Stimulated activated CD8-positive, alpha-beta memory T cell treated with anti-CD3 and anti-CD28 coated beads, Interleukin-15, amount 100 ng/mL, for 24 hours (primary cell): ENCODE data around the gene KREMEN2.

Source experiments
- DNase-seq: peaks from one replicate; pipeline ENCODE4 v3.0.0-alpha.2; 2020; ENCODE audit warnings: low read depth

The KREMEN2 gene

GRCh38 chr16:2977440-2977839 is 13.4 kb downstream of the KREMEN2 start:
- no peak for DNase-seq

GRCh38 chr16:2979669-2980226 is 15.7 kb downstream of the KREMEN2 start:
- no peak for DNase-seq

- peak; percentile 96 for DNase-seq
These were observed 16.4 kb downstream of the KREMEN2 start, which contains the start of gene PKMYT1 for GRCh38 chr16:2980227-2981176. Gene PKMYT1 (minus strand): TSS chr16:2980446. CDS start chr16:2979657, 789 bp downstream.

GRCh38 chr16:2981177-2981898 is 17.3 kb downstream of the KREMEN2 start:
- DNase-seq, result no peak

GRCh38 chr16:2981899-2982250 is 17.8 kb downstream of the KREMEN2 start:
- DNase-seq, result no peak

GRCh38 chr16:2982402-2982801 is 18.3 kb downstream of the KREMEN2 start:
- no peak for DNase-seq

- DNase-seq, result peak; percentile 59
These were observed 19.6 kb downstream of the KREMEN2 start for GRCh38 chr16:2983706-2984136.

GRCh38 chr16:2985462-2985861 is 21.4 kb downstream of the KREMEN2 start:
- DNase-seq, result no peak

GRCh38 chr16:2985893-2986355 is 21.8 kb downstream of the KREMEN2 start:
- no peak for DNase-seq

GRCh38 chr16:2986623-2987188 is 22.6 kb downstream of the KREMEN2 start:
- DNase-seq, result no peak

- no peak for DNase-seq
These were observed 23.2 kb downstream of the KREMEN2 start for GRCh38 chr16:2987286-2987685.

- DNase-seq, result no peak
These were observed 23.8 kb downstream of the KREMEN2 start for GRCh38 chr16:2987833-2988232.

GRCh38 chr16:2988590-2989099 is 24.6 kb downstream of the KREMEN2 start:
- DNase-seq, result no peak

- no peak for DNase-seq
These were observed 26.8 kb downstream of the KREMEN2 start for GRCh38 chr16:2990891-2991290.

- DNase-seq, result no peak
These were observed 27.6 kb downstream of the KREMEN2 start for GRCh38 chr16:2991566-2992261.

- no peak for DNase-seq
These were observed 28.5 kb downstream of the KREMEN2 start for GRCh38 chr16:2992383-2993081.

- DNase-seq, result no peak
These were observed 32.2 kb downstream of the KREMEN2 start for GRCh38 chr16:2996298-2996697.

- no peak for DNase-seq
These were observed 35.9 kb downstream of the KREMEN2 start for GRCh38 chr16:2999929-3000328.

- no peak for DNase-seq
These were observed 36.5 kb downstream of the KREMEN2 start for GRCh38 chr16:3000540-3000939.

- DNase-seq, result no peak
These were observed 37.2 kb downstream of the KREMEN2 start for GRCh38 chr16:3001316-3001715.
